ENCODE results near the gene B4GALT3.
A peak's percentile ranks its signal among the peaks of the same experiment; 100 is the strongest.

The B4GALT3 gene

GRCh38 chr1:161185282-161185682, 8.0 kb upstream of the B4GALT3 start:
- Histone ChIP-seq H3K27ac (ENCODE audit: low read depth, low read length) (peak overlapping the region; percentile 51), H2AFZ (ENCODE audit: low read length, unreplicated experiment) (peak overlapping the region; percentile 61), H3K27me3 (ENCODE audit: insufficient read depth, low read length) (no peaks in the 10 kb centered on the region), H3K36me3 (ENCODE audit: insufficient read depth, low read length) (0 out of 2 replicates have a peak, but pooled peaks cover 2% of the 10 kb centered on the region), H3K4me3 (ENCODE audit: low read depth, low read length) (no peak overlapping the region), H3K4me1 (ENCODE audit: control insufficient read depth, insufficient read depth, low read length, unreplicated experiment) (peaks cover 40% of the 10 kb centered on the region), H3K79me2 (ENCODE audit: control insufficient read depth, insufficient read depth, low read length, unreplicated experiment) (no peaks in the 10 kb centered on the region)

GRCh38 chr1:161182214-161182613, 4.9 kb upstream of the B4GALT3 start:
- peak overlapping the region; percentile 74 for H3K27ac ChIP-seq (ENCODE audit: low read depth, low read length)
- no peaks in the 10 kb centered on the region for H3K36me3 ChIP-seq (ENCODE audit: insufficient read depth, low read length)
- no peaks in the 10 kb centered on the region for H3K27me3 ChIP-seq (ENCODE audit: insufficient read depth, low read length)
- H2AFZ ChIP-seq (ENCODE audit: low read length, unreplicated experiment) = peak overlapping the region; percentile 44
- no peak overlapping the region for H3K4me3 ChIP-seq (ENCODE audit: low read depth, low read length)
- H3K4me1 ChIP-seq (ENCODE audit: control insufficient read depth, insufficient read depth, low read length, unreplicated experiment) = peaks cover 36% of the 10 kb centered on the region
- no peaks in the 10 kb centered on the region for H3K79me2 ChIP-seq (ENCODE audit: control insufficient read depth, insufficient read depth, low read length, unreplicated experiment)

DNA sequence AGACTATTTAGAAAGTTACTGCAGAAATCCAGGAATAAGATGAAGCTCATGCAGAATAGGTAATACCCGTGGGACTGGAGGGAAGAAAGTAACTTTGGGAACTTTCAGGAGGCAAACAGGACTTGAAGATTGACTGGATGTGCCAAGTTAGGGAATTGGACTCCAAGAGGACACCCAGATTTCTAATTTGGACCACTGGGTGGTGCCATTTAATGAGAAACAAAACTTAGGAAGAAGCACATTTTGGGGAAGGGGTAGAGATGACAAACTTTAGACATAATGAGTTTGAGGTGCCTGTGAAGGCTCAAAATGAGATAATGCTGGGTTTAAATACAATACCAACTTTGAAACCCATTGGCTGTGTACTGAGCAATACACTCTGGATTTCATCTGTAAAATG, 3.3 kb upstream of the B4GALT3 start:
- peaks cover 36% of the 10 kb centered on the region for H3K4me1 ChIP-seq (ENCODE audit: control insufficient read depth, insufficient read depth, low read length, unreplicated experiment)
- no peak overlapping the region for H2AFZ ChIP-seq (ENCODE audit: low read length, unreplicated experiment)
- H3K4me3 ChIP-seq (ENCODE audit: low read depth, low read length) = no peak overlapping the region
- peaks cover 13% of the 10 kb centered on the region for H3K79me2 ChIP-seq (ENCODE audit: control insufficient read depth, insufficient read depth, low read length, unreplicated experiment)
- no peaks in the 10 kb centered on the region for H3K27me3 ChIP-seq (ENCODE audit: insufficient read depth, low read length)
- H3K27ac ChIP-seq (ENCODE audit: low read depth, low read length) = 0 out of 2 replicates have a peak overlapping the region, but pooled peaks have one; percentile 8
- H3K36me3 ChIP-seq (ENCODE audit: insufficient read depth, low read length) = no peaks in the 10 kb centered on the region

DNA sequence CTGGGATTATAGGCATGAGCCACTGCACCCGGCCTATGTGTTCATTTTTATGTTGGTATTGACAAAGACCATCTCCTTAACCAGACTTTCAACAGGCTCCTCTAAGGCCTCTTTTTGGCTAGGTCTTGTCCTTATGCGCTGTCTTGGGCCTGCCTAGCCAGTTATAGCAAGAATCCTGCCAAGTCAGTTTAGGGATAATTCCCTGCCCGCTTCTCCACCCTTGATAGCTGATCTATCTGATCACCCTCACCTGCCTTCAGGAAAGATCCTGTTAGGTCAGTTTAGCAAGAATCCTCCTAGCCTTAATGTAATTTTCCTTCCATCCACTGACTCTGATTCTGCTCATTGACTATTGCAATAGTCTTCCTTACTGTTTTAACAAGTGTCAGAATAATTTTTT, 2.4 kb upstream of the B4GALT3 start:
- Histone ChIP-seq H3K79me2 (ENCODE audit: control insufficient read depth, insufficient read depth, low read length, unreplicated experiment) (peaks cover 13% of the 10 kb centered on the region), H3K27ac (ENCODE audit: low read depth, low read length) (no peak overlapping the region), H3K4me3 (ENCODE audit: low read depth, low read length) (no peak overlapping the region), H2AFZ (ENCODE audit: low read length, unreplicated experiment) (no peak overlapping the region), H3K4me1 (ENCODE audit: control insufficient read depth, insufficient read depth, low read length, unreplicated experiment) (peaks cover 31% of the 10 kb centered on the region), H3K27me3 (ENCODE audit: insufficient read depth, low read length) (no peaks in the 10 kb centered on the region), H3K36me3 (ENCODE audit: insufficient read depth, low read length) (no peaks in the 10 kb centered on the region)

DNA sequence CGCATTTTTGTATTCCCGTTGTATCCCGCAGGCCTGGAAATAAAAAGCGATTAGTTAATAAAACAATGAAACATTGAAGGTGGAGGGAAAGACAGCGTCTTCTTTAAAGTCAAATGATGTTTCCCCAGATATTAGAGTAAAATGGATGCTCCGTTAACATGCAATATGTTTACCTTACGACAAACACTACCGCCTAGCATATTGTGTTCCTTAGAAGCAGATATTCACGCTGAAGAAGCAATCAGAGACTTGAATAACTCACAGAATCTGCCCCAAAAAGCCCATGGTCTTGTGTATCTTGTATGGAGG, 583 bp upstream of the B4GALT3 start:
- Histone ChIP-seq H3K36me3 (ENCODE audit: insufficient read depth, low read length) (peaks cover 3% of the 10 kb centered on the region; the same call in 1 of the 2 replicates), H3K4me3 (ENCODE audit: low read depth, low read length) (peak overlapping the region; percentile 88), H3K27me3 (ENCODE audit: insufficient read depth, low read length) (no peaks in the 10 kb centered on the region), H3K79me2 (ENCODE audit: control insufficient read depth, insufficient read depth, low read length, unreplicated experiment) (peaks cover 13% of the 10 kb centered on the region), H3K27ac (ENCODE audit: low read depth, low read length) (peak overlapping the region; percentile 6; the same call in 1 of the 2 replicates), H3K4me1 (ENCODE audit: control insufficient read depth, insufficient read depth, low read length, unreplicated experiment) (peaks cover 38% of the 10 kb centered on the region), H2AFZ (ENCODE audit: low read length, unreplicated experiment) (no peak overlapping the region)

DNA sequence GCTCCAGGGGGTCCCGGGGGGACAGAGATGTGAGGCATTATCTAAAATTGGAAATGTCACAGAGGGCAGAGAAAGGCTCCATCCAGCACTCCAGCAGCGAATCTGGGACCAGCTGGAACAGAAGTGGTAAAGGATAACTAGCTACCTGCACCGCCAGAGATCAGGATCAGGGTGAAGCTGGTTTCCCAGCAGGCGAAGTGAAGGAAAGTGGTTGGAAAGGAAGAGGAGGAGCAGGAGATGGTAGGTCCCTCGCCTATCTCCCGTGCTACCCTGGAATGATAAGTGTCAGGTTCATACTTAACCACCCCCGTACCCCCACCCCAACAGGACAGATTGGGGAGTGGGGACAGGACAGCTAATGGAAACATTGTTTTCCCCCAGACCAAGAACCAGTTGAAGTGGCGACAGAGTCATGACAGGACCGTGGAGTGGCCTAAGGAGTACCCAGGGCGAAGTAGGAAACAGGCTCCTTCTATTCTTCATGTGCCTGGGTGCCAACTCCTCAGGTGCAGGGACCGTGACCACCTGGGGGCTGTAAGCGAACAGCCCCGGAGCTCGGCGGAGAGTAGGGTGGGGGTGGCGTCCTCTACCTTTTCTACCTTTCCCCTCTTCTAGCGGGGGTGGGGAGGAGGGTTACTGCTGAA, 717 bp downstream of the B4GALT3 start:
- Histone ChIP-seq H3K4me1 (ENCODE audit: control insufficient read depth, insufficient read depth, low read length, unreplicated experiment) (peaks cover 34% of the 10 kb centered on the region), H3K36me3 (ENCODE audit: insufficient read depth, low read length) (peaks cover 6% of the 10 kb centered on the region; the same call in 1 of the 2 replicates), H3K4me3 (ENCODE audit: low read depth, low read length) (peak overlapping the region; percentile 88), H3K27me3 (ENCODE audit: insufficient read depth, low read length) (no peaks in the 10 kb centered on the region), H3K27ac (ENCODE audit: low read depth, low read length) (peak overlapping the region; percentile 23; the same call in 1 of the 2 replicates), H2AFZ (ENCODE audit: low read length, unreplicated experiment) (no peak overlapping the region), H3K79me2 (ENCODE audit: control insufficient read depth, insufficient read depth, low read length, unreplicated experiment) (peaks cover 13% of the 10 kb centered on the region)

DNA sequence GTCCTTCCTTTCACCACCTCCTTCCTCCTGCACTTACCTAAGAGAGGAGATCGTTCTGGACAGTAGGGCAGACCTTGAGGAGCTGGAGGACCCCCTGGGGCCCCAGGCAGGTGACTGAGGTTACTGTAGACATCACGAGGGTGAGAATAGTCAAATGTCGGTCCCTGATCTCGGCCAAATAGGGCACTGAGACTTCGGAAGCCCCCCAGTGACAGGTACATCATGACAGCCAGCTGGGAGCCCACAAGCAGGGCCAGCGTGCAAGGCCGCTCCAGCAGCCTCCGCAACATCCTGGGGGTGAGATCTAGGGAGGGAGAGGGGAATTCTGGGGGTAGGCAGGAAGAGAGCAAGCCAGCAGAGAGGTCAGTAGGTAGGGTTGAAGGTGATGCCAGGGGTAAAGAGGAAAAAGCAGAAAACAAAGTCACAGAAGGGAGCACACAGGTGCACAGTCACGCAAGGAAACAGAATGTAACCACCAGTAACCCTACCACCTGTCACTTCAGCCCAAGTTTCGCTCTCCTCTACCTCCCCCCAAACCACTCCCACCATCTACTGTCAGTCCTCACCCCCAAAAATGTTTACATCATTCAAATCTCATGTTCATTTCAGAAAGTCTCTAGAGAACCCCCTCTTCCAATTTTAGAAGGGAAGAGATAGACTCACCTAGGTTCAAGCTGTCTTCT, 1.4 kb downstream of the B4GALT3 start:
- no peaks in the 10 kb centered on the region for H3K27me3 ChIP-seq (ENCODE audit: insufficient read depth, low read length)
- H2AFZ ChIP-seq (ENCODE audit: low read length, unreplicated experiment) = no peak overlapping the region
- peaks cover 13% of the 10 kb centered on the region for H3K79me2 ChIP-seq (ENCODE audit: control insufficient read depth, insufficient read depth, low read length, unreplicated experiment)
- peaks cover 30% of the 10 kb centered on the region for H3K4me1 ChIP-seq (ENCODE audit: control insufficient read depth, insufficient read depth, low read length, unreplicated experiment)
- H3K27ac ChIP-seq (ENCODE audit: low read depth, low read length) = peak overlapping the region; percentile 23; the same call in 1 of the 2 replicates
- peaks cover 11% of the 10 kb centered on the region; the same call in 1 of the 2 replicates for H3K36me3 ChIP-seq (ENCODE audit: insufficient read depth, low read length)
- H3K4me3 ChIP-seq (ENCODE audit: low read depth, low read length) = peak overlapping the region; percentile 88

- Histone ChIP-seq H3K4me1 (ENCODE audit: control insufficient read depth, insufficient read depth, low read length, unreplicated experiment) (peaks cover 30% of the 10 kb centered on the region), H2AFZ (ENCODE audit: low read length, unreplicated experiment) (no peak overlapping the region), H3K27me3 (ENCODE audit: insufficient read depth, low read length) (no peaks in the 10 kb centered on the region), H3K79me2 (ENCODE audit: control insufficient read depth, insufficient read depth, low read length, unreplicated experiment) (peaks cover 13% of the 10 kb centered on the region), H3K36me3 (ENCODE audit: insufficient read depth, low read length) (peaks cover 16% of the 10 kb centered on the region; the same call in 1 of the 2 replicates), H3K4me3 (ENCODE audit: low read depth, low read length) (no peak overlapping the region), H3K27ac (ENCODE audit: low read depth, low read length) (peak overlapping the region; percentile 33; the same call in 1 of the 2 replicates)
Measured at GRCh38 chr1:161174911-161175310, 2.4 kb downstream of the B4GALT3 start.

- Histone ChIP-seq H3K4me3 (ENCODE audit: low read depth, low read length) (no peak overlapping the region), H3K79me2 (ENCODE audit: control insufficient read depth, insufficient read depth, low read length, unreplicated experiment) (peaks cover 13% of the 10 kb centered on the region), H3K4me1 (ENCODE audit: control insufficient read depth, insufficient read depth, low read length, unreplicated experiment) (peaks cover 30% of the 10 kb centered on the region), H2AFZ (ENCODE audit: low read length, unreplicated experiment) (no peak overlapping the region), H3K27ac (ENCODE audit: low read depth, low read length) (peak overlapping the region; percentile 98), H3K27me3 (ENCODE audit: insufficient read depth, low read length) (no peaks in the 10 kb centered on the region), H3K36me3 (ENCODE audit: insufficient read depth, low read length) (peaks cover 21% of the 10 kb centered on the region; the same call in 1 of the 2 replicates)
Measured at GRCh38 chr1:161173711-161174110, 3.6 kb downstream of the B4GALT3 start.

GRCh38 chr1:161172776-161173376, 4.4 kb downstream of the B4GALT3 start:
- H3K79me2 ChIP-seq (ENCODE audit: control insufficient read depth, insufficient read depth, low read length, unreplicated experiment) = peaks cover 13% of the 10 kb centered on the region
- H3K4me3 ChIP-seq (ENCODE audit: low read depth, low read length) = no peak overlapping the region
- H2AFZ ChIP-seq (ENCODE audit: low read length, unreplicated experiment) = no peak overlapping the region
- H3K27me3 ChIP-seq (ENCODE audit: insufficient read depth, low read length) = no peaks in the 10 kb centered on the region
- H3K4me1 ChIP-seq (ENCODE audit: control insufficient read depth, insufficient read depth, low read length, unreplicated experiment) = peaks cover 28% of the 10 kb centered on the region
- H3K27ac ChIP-seq (ENCODE audit: low read depth, low read length) = peak overlapping the region; percentile 98
- peaks cover 21% of the 10 kb centered on the region; the same call in 1 of the 2 replicates for H3K36me3 ChIP-seq (ENCODE audit: insufficient read depth, low read length)

Data from ACC112 (cell line).